Measurements from ENCODE around the gene LRRC31. TPM values are rescaled to one million over a fixed set of nuclear protein-coding genes. Genes with fewer than 3 reads are reported as not detected.

Gene LRRC31
- polyA plus RNA-seq, 2 donors = not detected

DNA sequence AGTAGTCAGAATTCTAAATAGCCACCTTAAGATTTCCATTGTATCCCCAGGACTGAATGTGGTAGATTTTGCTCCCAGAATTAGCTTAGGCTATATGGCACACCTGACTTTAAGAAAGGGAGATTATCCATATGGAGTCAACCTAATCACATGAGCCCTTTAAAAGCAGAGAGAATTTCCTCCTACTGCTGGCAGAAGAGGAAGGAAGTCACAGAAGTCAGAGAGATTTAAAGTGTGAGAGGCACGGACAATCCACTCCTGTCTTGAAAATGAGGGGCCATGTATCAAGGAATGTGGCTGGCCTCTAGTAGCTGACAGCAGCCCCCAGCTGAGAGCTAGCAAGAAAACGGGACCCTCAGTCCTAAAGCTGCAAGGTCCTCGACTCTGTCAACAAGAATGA, 26.8 kb downstream of the LRRC31 start:
- no peaks in the 10 kb centered on the region for H3K36me3 ChIP-seq (ENCODE audit: control insufficient read depth in 2 of 2, insufficient read depth in 2 of 2, low read length in 1 of 2)
- H3K4me1 ChIP-seq (ENCODE audit: control insufficient read depth in 2 of 2, insufficient read depth in 2 of 2, low read length in 1 of 2) = no peaks in the 10 kb centered on the region
- WGBS, 2 donors = 65 to 73% methylated on average over 3 of the region's 3 CpGs

DNA sequence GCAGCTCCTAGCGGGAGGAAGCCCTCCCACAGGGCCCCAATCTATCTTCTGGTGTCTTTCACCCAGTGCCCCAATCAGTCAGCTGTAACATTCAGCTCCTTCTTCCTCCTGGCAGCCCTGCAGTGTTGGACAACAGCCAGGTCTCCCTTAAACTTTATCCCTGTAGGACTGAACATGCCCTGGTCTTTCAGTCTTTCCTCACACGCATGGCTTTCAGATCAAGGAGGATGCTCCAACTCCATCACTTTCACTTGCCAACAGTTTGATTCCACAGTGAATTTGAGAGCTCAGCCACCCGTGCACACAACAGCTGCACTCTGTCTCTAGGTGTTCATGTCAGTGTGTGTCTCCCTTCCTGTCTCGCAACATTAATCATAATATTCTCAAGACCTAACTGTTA, 28.6 kb downstream of the LRRC31 start:
- no peak overlapping the region for H3K4me3 ChIP-seq (ENCODE audit: low read depth in 1 of 2, low read length in 2 of 2)
- 45 to 52% methylated on average over 4 of the region's 4 CpGs for WGBS, 2 donors
- no peaks in the 10 kb centered on the region for H3K36me3 ChIP-seq (ENCODE audit: control insufficient read depth in 2 of 2, insufficient read depth in 2 of 2, low read length in 1 of 2)
- peaks cover 0 to 3% of the 10 kb centered on the region in 2 donors for H3K27me3 ChIP-seq (ENCODE audit: control insufficient read depth in 1 of 2, insufficient read depth in 2 of 2, low read length in 2 of 2)
- H3K27ac ChIP-seq (ENCODE audit: low read depth in 2 of 2, low read length in 1 of 2) = no peak overlapping the region
- H3K4me1 ChIP-seq (ENCODE audit: control insufficient read depth in 2 of 2, insufficient read depth in 2 of 2, low read length in 1 of 2) = no peaks in the 10 kb centered on the region
- no peaks in the 10 kb centered on the region for H3K9me3 ChIP-seq (ENCODE audit: control insufficient read depth in 2 of 2, insufficient read depth in 1 of 2, low read depth in 1 of 2, low read length in 1 of 2)

More for the DNA sequence above, 26.8 kb downstream of the LRRC31 start:
- Histone ChIP-seq H3K9me3 (ENCODE audit: control insufficient read depth in 2 of 2, insufficient read depth in 1 of 2, low read depth in 1 of 2, low read length in 1 of 2) (no peaks in the 10 kb centered on the region), H3K27ac (ENCODE audit: low read depth in 2 of 2, low read length in 1 of 2) (no peak overlapping the region), H3K27me3 (ENCODE audit: control insufficient read depth in 1 of 2, insufficient read depth in 2 of 2, low read length in 2 of 2) (peaks cover 0 to 3% of the 10 kb centered on the region in 2 donors), H3K4me3 (ENCODE audit: low read depth in 1 of 2, low read length in 2 of 2) (no peak overlapping the region)

DNA sequence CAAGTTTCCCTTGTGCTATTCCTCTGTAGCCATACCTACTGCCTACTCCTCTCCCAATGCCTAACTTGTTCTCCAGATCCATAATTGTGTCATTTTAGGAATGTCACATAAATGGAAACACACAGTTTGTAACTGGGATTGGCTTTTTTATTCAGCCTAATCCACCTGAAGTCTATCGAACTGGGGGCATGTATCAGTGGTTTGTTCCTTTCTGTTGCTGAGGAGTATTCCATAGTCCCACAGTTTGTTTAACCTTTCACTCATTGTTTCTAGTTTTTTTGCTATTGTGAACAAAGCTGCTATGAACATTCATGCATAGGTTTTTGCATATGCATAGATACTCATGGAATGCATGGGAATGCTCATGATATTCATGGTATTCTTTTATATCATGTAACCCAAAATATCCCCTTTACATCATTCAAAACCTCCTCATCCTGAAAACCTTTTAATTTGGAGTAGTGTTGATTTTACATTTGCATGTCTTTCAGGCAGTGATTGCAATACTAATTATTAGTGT, 31.2 kb downstream of the LRRC31 start:
- no peaks in the 10 kb centered on the region for H3K36me3 ChIP-seq (ENCODE audit: control insufficient read depth in 2 of 2, insufficient read depth in 2 of 2, low read length in 1 of 2)
- no peak overlapping the region for H3K27ac ChIP-seq (ENCODE audit: low read depth in 2 of 2, low read length in 1 of 2)
- WGBS, 2 donors = 83 to 89% methylated on average over 1 of the region's 1 CpG
- no peaks in the 10 kb centered on the region for H3K4me1 ChIP-seq (ENCODE audit: control insufficient read depth in 2 of 2, insufficient read depth in 2 of 2, low read length in 1 of 2)
- peaks cover 0 to 3% of the 10 kb centered on the region in 2 donors for H3K27me3 ChIP-seq (ENCODE audit: control insufficient read depth in 1 of 2, insufficient read depth in 2 of 2, low read length in 2 of 2)
- no peaks in the 10 kb centered on the region for H3K9me3 ChIP-seq (ENCODE audit: control insufficient read depth in 2 of 2, insufficient read depth in 1 of 2, low read depth in 1 of 2, low read length in 1 of 2)
- H3K4me3 ChIP-seq (ENCODE audit: low read depth in 1 of 2, low read length in 2 of 2) = no peak overlapping the region

DNA sequence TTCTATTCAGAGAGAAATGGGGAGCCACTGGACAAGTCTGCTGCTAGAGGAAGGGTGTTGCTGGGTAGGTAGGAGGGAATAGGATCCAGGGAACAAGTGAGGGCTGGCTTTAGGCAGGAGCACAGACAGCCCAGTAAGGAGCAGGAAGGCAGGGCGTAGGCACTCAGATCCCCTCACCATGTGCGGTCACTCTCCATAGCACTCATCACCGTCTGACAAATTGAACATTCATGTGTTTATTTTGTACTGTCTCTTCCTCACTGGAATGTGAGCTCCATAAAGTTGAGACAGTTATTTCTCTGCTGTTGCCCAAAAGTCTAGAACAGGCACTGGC, 32.8 kb downstream of the LRRC31 start:
- Histone ChIP-seq H3K9me3 (ENCODE audit: control insufficient read depth in 2 of 2, insufficient read depth in 1 of 2, low read depth in 1 of 2, low read length in 1 of 2) (no peaks in the 10 kb centered on the region), H3K4me3 (ENCODE audit: low read depth in 1 of 2, low read length in 2 of 2) (no peak overlapping the region), H3K4me1 (ENCODE audit: control insufficient read depth in 2 of 2, insufficient read depth in 2 of 2, low read length in 1 of 2) (no peaks in the 10 kb centered on the region), H3K27ac (ENCODE audit: low read depth in 2 of 2, low read length in 1 of 2) (no peak overlapping the region), H3K36me3 (ENCODE audit: control insufficient read depth in 2 of 2, insufficient read depth in 2 of 2, low read length in 1 of 2) (no peaks in the 10 kb centered on the region), H3K27me3 (ENCODE audit: control insufficient read depth in 1 of 2, insufficient read depth in 2 of 2, low read length in 2 of 2) (peaks cover 0 to 3% of the 10 kb centered on the region in 2 donors)
- 87 to 92% methylated on average over 3 of the region's 3 CpGs for WGBS, 2 donors

DNA sequence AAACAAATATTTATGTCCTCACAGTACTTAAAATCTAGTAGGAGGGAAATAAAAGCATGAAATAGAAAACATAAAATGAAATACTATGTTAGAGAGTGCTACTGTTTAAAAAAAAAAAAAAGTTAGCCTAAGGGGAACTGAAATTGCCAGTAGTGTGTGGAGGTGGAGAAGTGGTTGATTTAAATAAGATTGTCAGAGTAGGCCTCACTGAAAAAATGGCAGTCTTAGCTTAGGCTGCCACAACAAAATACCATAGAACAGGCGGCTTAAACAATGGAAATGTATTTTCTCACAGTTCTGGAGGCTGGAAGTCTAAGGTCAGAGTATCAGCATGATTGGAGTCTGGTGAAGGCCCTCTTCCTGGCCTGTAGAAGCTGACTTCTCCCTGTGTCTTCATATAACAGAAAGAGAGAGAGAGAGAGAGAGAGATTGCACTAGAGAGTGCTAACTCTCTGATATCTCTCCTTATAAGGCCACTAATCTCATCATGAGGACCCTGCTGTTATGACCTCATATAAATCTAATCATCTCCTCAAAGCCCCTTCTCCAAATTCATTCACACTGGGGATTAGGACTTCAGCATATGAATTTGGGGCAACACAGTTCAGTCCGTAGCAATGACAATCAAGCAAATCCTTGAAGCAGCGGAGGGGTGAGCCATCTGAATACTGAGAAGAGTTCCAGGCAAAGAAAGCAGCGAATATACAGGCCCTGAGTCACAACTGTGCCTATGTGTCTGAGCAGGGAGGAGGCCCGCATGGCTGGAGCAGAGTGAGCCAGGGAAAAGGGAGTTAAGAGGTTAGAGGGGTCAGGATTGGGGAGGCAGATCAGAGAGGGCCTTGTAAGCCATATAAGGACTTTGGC, 33.4 kb downstream of the LRRC31 start:
- H3K4me3 ChIP-seq (ENCODE audit: low read depth in 1 of 2, low read length in 2 of 2) = no peak overlapping the region
- H3K36me3 ChIP-seq (ENCODE audit: control insufficient read depth in 2 of 2, insufficient read depth in 2 of 2, low read length in 1 of 2) = no peaks in the 10 kb centered on the region
- peaks cover 0 to 3% of the 10 kb centered on the region in 2 donors for H3K27me3 ChIP-seq (ENCODE audit: control insufficient read depth in 1 of 2, insufficient read depth in 2 of 2, low read length in 2 of 2)
- no peaks in the 10 kb centered on the region for H3K4me1 ChIP-seq (ENCODE audit: control insufficient read depth in 2 of 2, insufficient read depth in 2 of 2, low read length in 1 of 2)
- no peak overlapping the region for H3K27ac ChIP-seq (ENCODE audit: low read depth in 2 of 2, low read length in 1 of 2)
- 82 to 86% methylated on average over 5 of the region's 5 CpGs for WGBS, 2 donors
- no peaks in the 10 kb centered on the region for H3K9me3 ChIP-seq (ENCODE audit: control insufficient read depth in 2 of 2, insufficient read depth in 1 of 2, low read depth in 1 of 2, low read length in 1 of 2)

DNA sequence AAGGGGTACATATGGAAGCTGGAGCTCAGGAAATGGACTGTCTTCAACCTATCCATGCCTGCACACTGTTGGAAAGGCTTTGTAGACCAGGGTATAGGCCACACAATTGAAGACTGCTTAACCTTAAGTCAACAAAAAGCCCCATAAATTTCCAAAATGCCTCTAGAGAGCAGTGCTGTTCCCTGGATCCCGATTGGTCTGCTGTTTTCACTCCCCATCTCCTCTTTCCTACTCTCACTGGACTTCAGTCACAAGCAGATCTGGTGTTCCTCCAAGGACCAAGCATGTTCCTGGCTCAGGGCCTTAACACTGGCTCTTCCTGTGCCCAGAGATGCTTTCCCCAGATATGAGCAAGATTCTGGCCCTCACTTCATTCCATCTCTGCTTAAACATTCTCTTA, 34.2 kb downstream of the LRRC31 start:
- H3K36me3 ChIP-seq (ENCODE audit: control insufficient read depth in 2 of 2, insufficient read depth in 2 of 2, low read length in 1 of 2) = no peaks in the 10 kb centered on the region
- H3K4me3 ChIP-seq (ENCODE audit: low read depth in 1 of 2, low read length in 2 of 2) = no peak overlapping the region
- H3K9me3 ChIP-seq (ENCODE audit: control insufficient read depth in 2 of 2, insufficient read depth in 1 of 2, low read depth in 1 of 2, low read length in 1 of 2) = no peaks in the 10 kb centered on the region
- H3K27ac ChIP-seq (ENCODE audit: low read depth in 2 of 2, low read length in 1 of 2) = no peak overlapping the region
- WGBS, 2 donors = 75 to 78% methylated on average over 1 of the region's 1 CpG
- H3K4me1 ChIP-seq (ENCODE audit: control insufficient read depth in 2 of 2, insufficient read depth in 2 of 2, low read length in 1 of 2) = no peaks in the 10 kb centered on the region
- peaks cover 0 to 3% of the 10 kb centered on the region in 2 donors for H3K27me3 ChIP-seq (ENCODE audit: control insufficient read depth in 1 of 2, insufficient read depth in 2 of 2, low read length in 2 of 2)

DNA sequence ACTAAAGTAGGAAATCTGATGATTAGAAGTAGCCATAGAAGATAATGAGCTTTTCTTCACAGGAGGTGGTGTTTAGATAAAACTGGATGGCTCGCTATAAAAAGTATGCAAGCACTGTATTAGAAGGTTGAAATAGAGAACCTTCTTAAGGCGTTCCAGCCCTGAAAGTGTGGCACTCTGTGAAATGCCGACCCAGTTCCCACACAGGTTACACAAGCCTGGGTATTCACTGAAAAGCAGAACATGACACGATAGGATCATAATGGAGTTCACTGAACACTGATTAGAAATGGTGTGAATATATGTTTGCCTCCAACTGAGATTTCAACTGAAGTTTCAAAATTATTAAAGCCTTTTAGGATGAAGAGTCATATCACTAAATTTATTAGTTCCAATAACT, 42.0 kb downstream of the LRRC31 start:
- H3K4me1 ChIP-seq (ENCODE audit: control insufficient read depth in 2 of 2, insufficient read depth in 2 of 2, low read length in 1 of 2) = no peaks in the 10 kb centered on the region
- no peak overlapping the region for H3K27ac ChIP-seq (ENCODE audit: low read depth in 2 of 2, low read length in 1 of 2)
- H3K9me3 ChIP-seq (ENCODE audit: control insufficient read depth in 2 of 2, insufficient read depth in 1 of 2, low read depth in 1 of 2, low read length in 1 of 2) = no peaks in the 10 kb centered on the region
- no peaks in the 10 kb centered on the region for H3K36me3 ChIP-seq (ENCODE audit: control insufficient read depth in 2 of 2, insufficient read depth in 2 of 2, low read length in 1 of 2)
- H3K4me3 ChIP-seq (ENCODE audit: low read depth in 1 of 2, low read length in 2 of 2) = no peak overlapping the region
- no peaks in the 10 kb centered on the region for H3K27me3 ChIP-seq (ENCODE audit: control insufficient read depth in 1 of 2, insufficient read depth in 2 of 2, low read length in 2 of 2)
- 85 to 89% methylated on average over 4 of the region's 4 CpGs for WGBS, 2 donors

DNA sequence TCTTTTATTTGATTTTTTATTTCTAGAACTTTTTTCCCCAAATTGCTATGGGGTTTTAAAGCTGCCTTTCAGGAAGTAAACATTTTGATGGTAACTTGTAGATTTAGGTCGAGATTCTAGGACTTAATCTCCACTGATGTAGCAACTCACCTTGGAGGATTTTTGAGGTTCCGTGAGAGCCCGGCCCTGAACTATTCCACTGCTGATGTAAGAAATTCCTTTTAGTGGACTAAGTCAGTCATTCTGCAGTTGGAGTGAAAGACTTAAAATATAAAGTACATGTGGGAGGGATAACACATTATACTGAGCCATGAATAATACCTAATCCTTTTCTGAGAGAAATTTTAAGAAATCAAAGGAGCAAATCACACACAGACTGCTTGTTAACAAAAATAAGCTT, 44.4 kb downstream of the LRRC31 start:
- no peaks in the 10 kb centered on the region for H3K9me3 ChIP-seq (ENCODE audit: control insufficient read depth in 2 of 2, insufficient read depth in 1 of 2, low read depth in 1 of 2, low read length in 1 of 2)
- no peak overlapping the region for H3K4me3 ChIP-seq (ENCODE audit: low read depth in 1 of 2, low read length in 2 of 2)
- WGBS, 2 donors = 80 to 84% methylated on average over 3 of the region's 3 CpGs
- no peaks in the 10 kb centered on the region for H3K36me3 ChIP-seq (ENCODE audit: control insufficient read depth in 2 of 2, insufficient read depth in 2 of 2, low read length in 1 of 2)
- H3K27me3 ChIP-seq (ENCODE audit: control insufficient read depth in 1 of 2, insufficient read depth in 2 of 2, low read length in 2 of 2) = no peaks in the 10 kb centered on the region
- no peaks in the 10 kb centered on the region for H3K4me1 ChIP-seq (ENCODE audit: control insufficient read depth in 2 of 2, insufficient read depth in 2 of 2, low read length in 1 of 2)
- no peak overlapping the region for H3K27ac ChIP-seq (ENCODE audit: low read depth in 2 of 2, low read length in 1 of 2)

DNA sequence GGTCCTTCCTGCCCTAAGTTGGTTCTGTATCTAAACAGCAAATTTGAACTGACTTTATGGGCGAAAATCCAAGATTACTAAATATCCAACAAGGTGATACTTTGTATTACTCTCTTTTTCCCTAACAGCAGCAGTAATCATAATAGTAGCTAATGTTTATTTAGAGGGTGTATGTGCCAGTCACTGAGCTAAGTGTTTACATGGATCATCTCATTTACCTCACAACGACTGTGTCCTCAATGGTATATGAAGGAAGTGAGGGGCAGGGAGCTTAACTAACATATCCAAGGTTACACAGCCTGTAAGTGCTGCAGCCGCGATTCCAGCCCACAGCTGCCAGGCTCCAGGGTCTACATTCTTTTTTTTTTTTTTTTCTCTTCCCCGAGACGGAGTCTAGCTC, 46.8 kb downstream of the LRRC31 start:
- no peaks in the 10 kb centered on the region for H3K36me3 ChIP-seq (ENCODE audit: control insufficient read depth in 2 of 2, insufficient read depth in 2 of 2, low read length in 1 of 2)
- H3K4me1 ChIP-seq (ENCODE audit: control insufficient read depth in 2 of 2, insufficient read depth in 2 of 2, low read length in 1 of 2) = no peaks in the 10 kb centered on the region
- 59 to 70% methylated on average over 6 of the region's 6 CpGs for WGBS, 2 donors
- no peak overlapping the region for H3K27ac ChIP-seq (ENCODE audit: low read depth in 2 of 2, low read length in 1 of 2)
- no peaks in the 10 kb centered on the region for H3K9me3 ChIP-seq (ENCODE audit: control insufficient read depth in 2 of 2, insufficient read depth in 1 of 2, low read depth in 1 of 2, low read length in 1 of 2)
- H3K27me3 ChIP-seq (ENCODE audit: control insufficient read depth in 1 of 2, insufficient read depth in 2 of 2, low read length in 2 of 2) = no peaks in the 10 kb centered on the region
- no peak overlapping the region for H3K4me3 ChIP-seq (ENCODE audit: low read depth in 1 of 2, low read length in 2 of 2)

DNA sequence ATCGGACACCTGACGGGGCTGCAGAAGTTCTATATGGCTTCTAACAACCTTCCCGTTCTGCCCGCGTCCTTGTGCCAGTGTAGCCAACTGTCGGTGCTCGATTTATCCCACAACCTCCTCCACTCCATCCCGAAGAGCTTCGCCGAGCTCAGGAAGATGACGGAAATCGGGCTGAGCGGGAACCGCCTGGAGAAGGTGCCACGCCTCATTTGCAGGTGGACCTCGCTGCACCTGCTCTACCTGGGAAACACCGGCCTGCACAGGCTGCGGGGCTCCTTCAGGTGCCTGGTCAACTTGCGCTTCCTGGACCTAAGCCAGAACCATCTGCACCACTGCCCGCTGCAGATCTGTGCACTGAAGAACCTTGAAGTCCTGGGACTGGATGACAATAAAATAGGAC, 47.2 kb downstream of the LRRC31 start:
- WGBS, 2 donors = 93 to 95% methylated on average over 20 of the region's 20 CpGs
- no peaks in the 10 kb centered on the region for H3K9me3 ChIP-seq (ENCODE audit: control insufficient read depth in 2 of 2, insufficient read depth in 1 of 2, low read depth in 1 of 2, low read length in 1 of 2)

More for the DNA sequence above, 47.2 kb downstream of the LRRC31 start:
- Histone ChIP-seq H3K4me1 (ENCODE audit: control insufficient read depth in 2 of 2, insufficient read depth in 2 of 2, low read length in 1 of 2) (no peaks in the 10 kb centered on the region), H3K4me3 (ENCODE audit: low read depth in 1 of 2, low read length in 2 of 2) (no peak overlapping the region), H3K27me3 (ENCODE audit: control insufficient read depth in 1 of 2, insufficient read depth in 2 of 2, low read length in 2 of 2) (peaks cover 0 to 2% of the 10 kb centered on the region in 2 donors), H3K27ac (ENCODE audit: low read depth in 2 of 2, low read length in 1 of 2) (no peak overlapping the region), H3K36me3 (ENCODE audit: control insufficient read depth in 2 of 2, insufficient read depth in 2 of 2, low read length in 1 of 2) (no peaks in the 10 kb centered on the region)

All from esophagus (tissue), 2 donors.